Measurements from ENCODE around the gene ARF1. TPM values are rescaled to one million over a fixed set of nuclear protein-coding genes. Genes with fewer than 3 reads are reported as not detected.

Gene ARF1
- total RNA-seq, 2 experiments from 2014 or later, result 163 to 322 TPM

DNA sequence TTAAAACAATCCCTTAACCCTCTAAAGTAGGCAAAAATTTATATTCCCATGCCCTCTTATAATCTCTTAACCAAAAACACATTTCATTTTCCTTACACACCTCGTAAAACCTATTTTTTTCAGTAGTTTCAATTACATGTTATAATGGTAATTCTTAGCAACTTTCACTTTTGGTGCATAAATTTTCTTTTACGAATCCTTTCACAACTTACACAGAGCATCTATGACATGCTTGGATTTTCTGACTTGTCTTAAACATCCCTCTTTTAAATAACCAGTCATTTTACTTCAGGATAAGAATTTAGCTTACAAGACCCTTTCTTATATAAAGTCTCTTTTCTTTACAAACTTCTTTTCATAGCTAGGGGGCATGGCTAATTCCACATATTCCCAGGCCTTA, 35.5 kb downstream of the ARF1 start:
- no peaks in the 10 kb centered on the region for H4K20me1 ChIP-seq (ENCODE audit: insufficient read depth, low read length)
- ChIA-PET POLR2A (no interaction called here), CTCF (ENCODE audit: unreplicated experiment) (no interaction called here)
- intact Hi-C loops (cut with micrococcal nuclease; ENCODE audit: unreplicated experiment), result no loop called here
- no TSS peak for BruUV-seq (replicated peaks)
- no peaks in the 10 kb centered on the region for H3K36me3 ChIP-seq (ENCODE audit: insufficient read depth, low read length)
- no peak overlapping the region for H3K4me3 ChIP-seq (ENCODE audit: low read depth, low read length, poor library complexity, severe bottlenecking)
- TF ChIP-seq EZH2phosphoT487 (IDR thresholded peaks at IDR 0.05; ENCODE audit: borderline replicate concordance, low read depth, low read length), result no peak
- TF ChIP-seq, protein P1, sequence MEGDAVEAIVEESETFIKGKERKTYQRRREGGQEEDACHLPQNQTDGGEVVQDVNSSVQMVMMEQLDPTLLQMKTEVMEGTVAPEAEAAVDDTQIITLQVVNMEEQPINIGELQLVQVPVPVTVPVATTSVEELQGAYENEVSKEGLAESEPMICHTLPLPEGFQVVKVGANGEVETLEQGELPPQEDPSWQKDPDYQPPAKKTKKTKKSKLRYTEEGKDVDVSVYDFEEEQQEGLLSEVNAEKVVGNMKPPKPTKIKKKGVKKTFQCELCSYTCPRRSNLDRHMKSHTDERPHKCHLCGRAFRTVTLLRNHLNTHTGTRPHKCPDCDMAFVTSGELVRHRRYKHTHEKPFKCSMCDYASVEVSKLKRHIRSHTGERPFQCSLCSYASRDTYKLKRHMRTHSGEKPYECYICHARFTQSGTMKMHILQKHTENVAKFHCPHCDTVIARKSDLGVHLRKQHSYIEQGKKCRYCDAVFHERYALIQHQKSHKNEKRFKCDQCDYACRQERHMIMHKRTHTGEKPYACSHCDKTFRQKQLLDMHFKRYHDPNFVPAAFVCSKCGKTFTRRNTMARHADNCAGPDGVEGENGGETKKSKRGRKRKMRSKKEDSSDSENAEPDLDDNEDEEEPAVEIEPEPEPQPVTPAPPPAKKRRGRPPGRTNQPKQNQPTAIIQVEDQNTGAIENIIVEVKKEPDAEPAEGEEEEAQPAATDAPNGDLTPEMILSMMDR (conservative IDR thresholded peaks at IDR 0.05; ENCODE audit: low read length), result no peak
- no peak overlapping the region for H3K4me2 ChIP-seq (ENCODE audit: low read length)
- H3K27ac ChIP-seq (ENCODE audit: low read depth, low read length, poor library complexity, severe bottlenecking), result no peak overlapping the region
- peaks cover 33% of the 10 kb centered on the region for H3K9me3 ChIP-seq (ENCODE audit: low read length)
- no peaks in the 10 kb centered on the region for H3K79me2 ChIP-seq (ENCODE audit: insufficient read depth, low read depth, low read length)
- DNase-seq (ENCODE audit: low spot score), result peak; percentile 57
- no peaks in the 10 kb centered on the region for H3K9me2 ChIP-seq (ENCODE audit: insufficient read depth, low read length)
- H3K4me1 ChIP-seq (ENCODE audit: insufficient read depth, low read length, poor library complexity, severe bottlenecking), result peaks cover 8% of the 10 kb centered on the region
- no peak overlapping the region for H2AFZ ChIP-seq (ENCODE audit: low read length)

DNA sequence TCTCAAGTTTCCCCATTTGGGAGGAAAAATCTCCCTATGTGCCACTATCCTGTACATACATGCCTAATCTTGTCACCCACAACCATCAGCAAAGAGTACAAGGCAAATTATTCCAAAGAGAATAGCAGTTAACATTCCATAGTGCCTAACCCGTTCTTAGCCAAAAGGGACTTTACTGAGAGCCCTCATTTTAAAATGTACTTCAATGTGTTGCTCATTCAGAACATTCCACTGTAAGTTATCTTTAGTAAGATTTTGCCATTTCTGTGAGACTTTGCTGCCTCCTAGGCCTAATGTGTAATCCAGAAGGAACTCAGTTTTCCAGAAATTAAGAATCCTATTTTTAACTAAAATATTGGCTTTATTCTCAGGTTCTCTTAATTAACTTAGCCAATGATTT, 37.8 kb downstream of the ARF1 start:
- Histone ChIP-seq H3K27ac (ENCODE audit: low read depth, low read length, poor library complexity, severe bottlenecking) (no peak overlapping the region), H3K79me2 (ENCODE audit: insufficient read depth, low read depth, low read length) (no peaks in the 10 kb centered on the region), H2AFZ (ENCODE audit: low read length) (no peak overlapping the region), H3K4me2 (ENCODE audit: low read length) (no peak overlapping the region), H3K4me1 (ENCODE audit: insufficient read depth, low read length, poor library complexity, severe bottlenecking) (peaks cover 8% of the 10 kb centered on the region), H3K9me3 (ENCODE audit: low read length) (peaks cover 39% of the 10 kb centered on the region), H3K9me2 (ENCODE audit: insufficient read depth, low read length) (no peaks in the 10 kb centered on the region), H3K4me3 (ENCODE audit: low read depth, low read length, poor library complexity, severe bottlenecking) (no peak overlapping the region), H3K36me3 (ENCODE audit: insufficient read depth, low read length) (no peaks in the 10 kb centered on the region), H4K20me1 (ENCODE audit: insufficient read depth, low read length) (no peaks in the 10 kb centered on the region)
- intact Hi-C loops (cut with micrococcal nuclease; ENCODE audit: unreplicated experiment), result no loop called here
- ChIA-PET CTCF (ENCODE audit: unreplicated experiment) (interaction anchor here (0.5 kb wide), 1 partner anchor 380 kb away, joined by 3 read pairs; no protein-coding TSS in a partner anchor), POLR2A (interaction anchor here (1.3 kb wide), 1 partner anchor 8 kb away, joined by 6 read pairs; no protein-coding TSS in a partner anchor)
- BruUV-seq (replicated peaks), result no TSS peak
- TF ChIP-seq, protein P1 (conservative IDR thresholded peaks at IDR 0.05; ENCODE audit: low read length), result no peak
- TF ChIP-seq EZH2phosphoT487 (IDR thresholded peaks at IDR 0.05; ENCODE audit: borderline replicate concordance, low read depth, low read length), result no peak
- DNase-seq (ENCODE audit: low spot score), result no peak

DNA sequence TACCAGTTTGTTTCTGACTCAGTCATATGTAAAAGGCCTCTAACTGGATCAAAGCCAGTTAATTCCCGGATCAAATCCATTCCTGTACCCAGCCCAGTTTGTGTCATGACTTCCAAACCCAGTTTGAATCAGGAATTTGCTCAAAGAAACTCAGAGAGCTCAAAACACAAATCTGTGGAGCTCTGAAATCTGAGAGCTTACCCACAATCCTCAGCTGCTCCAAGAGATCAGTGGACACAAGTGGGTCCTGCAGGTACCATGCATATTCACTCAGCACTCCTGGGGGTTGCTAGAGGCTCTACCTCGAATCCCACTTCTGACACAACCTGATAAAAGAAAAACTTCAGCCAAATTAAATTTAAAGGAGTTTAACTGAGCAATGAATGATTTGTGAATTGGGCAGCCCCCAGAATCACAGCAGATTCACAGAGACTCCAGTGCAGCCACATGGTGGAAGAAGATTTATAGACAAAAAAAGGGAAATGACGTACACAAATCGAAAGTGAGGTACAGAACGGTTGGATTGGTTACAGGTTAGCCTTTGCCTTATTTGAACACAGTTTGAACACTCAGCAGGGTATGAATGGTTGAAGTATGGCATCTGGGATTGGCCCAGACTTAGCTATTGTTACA, 38.5 kb downstream of the ARF1 start:
- CTCF ChIA-PET (ENCODE audit: unreplicated experiment), result interaction anchor here (0.5 to 1.2 kb wide), 2 partner anchors 10 to 380 kb away, joined by 3 read pairs; no protein-coding TSS in a partner anchor
- no peaks in the 10 kb centered on the region for H3K79me2 ChIP-seq (ENCODE audit: insufficient read depth, low read depth, low read length)
- DNase-seq (ENCODE audit: low spot score), result no peak
- peaks cover 8% of the 10 kb centered on the region for H3K4me1 ChIP-seq (ENCODE audit: insufficient read depth, low read length, poor library complexity, severe bottlenecking)
- POLR2A ChIA-PET, result interaction anchor here (0.7 to 1.3 kb wide), 2 partner anchors 9 to 154 kb away, joined by 3 to 6 read pairs; no protein-coding TSS in a partner anchor
- TF ChIP-seq, protein P1 (conservative IDR thresholded peaks at IDR 0.05; ENCODE audit: low read length), result no peak
- TF ChIP-seq EZH2phosphoT487 (IDR thresholded peaks at IDR 0.05; ENCODE audit: borderline replicate concordance, low read depth, low read length), result no peak
- H4K20me1 ChIP-seq (ENCODE audit: insufficient read depth, low read length), result no peaks in the 10 kb centered on the region
- intact Hi-C loops (cut with micrococcal nuclease; ENCODE audit: unreplicated experiment), result no loop called here
- H3K9me2 ChIP-seq (ENCODE audit: insufficient read depth, low read length), result no peaks in the 10 kb centered on the region
- H3K36me3 ChIP-seq (ENCODE audit: insufficient read depth, low read length), result no peaks in the 10 kb centered on the region
- H3K27ac ChIP-seq (ENCODE audit: low read depth, low read length, poor library complexity, severe bottlenecking), result no peak overlapping the region
- no peak overlapping the region for H3K4me3 ChIP-seq (ENCODE audit: low read depth, low read length, poor library complexity, severe bottlenecking)
- H3K9me3 ChIP-seq (ENCODE audit: low read length), result peaks cover 42% of the 10 kb centered on the region
- BruUV-seq (replicated peaks), result no TSS peak
- H2AFZ ChIP-seq (ENCODE audit: low read length), result peak overlapping the region; percentile 28; the same call in 1 of the 2 replicates
- H3K4me2 ChIP-seq (ENCODE audit: low read length), result peak overlapping the region; percentile 28

Measured in OCI-LY7 (cell line).